ENCODE measurements around the gene ADAM20.
"Not testable (repeated sequence)": the region's sequence is repeated elsewhere in the genome, so short reads cannot be mapped to it uniquely, and the experiment has no call there.

ADAM20 gene

DNA sequence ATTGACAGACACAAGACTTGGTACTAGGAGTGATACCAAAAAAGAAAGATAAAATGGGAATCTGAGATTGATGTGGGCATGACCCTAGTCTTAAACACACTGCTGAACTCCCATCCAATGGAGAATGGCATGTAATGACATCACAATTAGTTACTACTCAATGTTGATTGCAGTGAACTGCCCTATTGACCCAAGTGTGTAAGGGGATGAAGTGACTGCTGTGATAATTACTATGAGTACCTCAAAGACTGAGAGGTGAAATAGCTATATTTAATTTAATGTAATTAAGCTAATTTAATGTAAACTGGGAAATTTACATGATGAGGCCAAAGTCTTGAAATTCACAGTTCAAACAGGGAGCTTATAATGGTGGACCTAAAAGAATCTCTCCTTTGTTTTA lies at the start of gene ADAM20:
ADAM20 (minus strand) TSS at position 101 of the 400 bp plus-strand sequence. CDS start 10,247 bp downstream, outside the sequence.
- in situ Hi-C loops (cut with MboI; ENCODE audit: low sequenced_read_pairs), result no loop called here

DNA sequence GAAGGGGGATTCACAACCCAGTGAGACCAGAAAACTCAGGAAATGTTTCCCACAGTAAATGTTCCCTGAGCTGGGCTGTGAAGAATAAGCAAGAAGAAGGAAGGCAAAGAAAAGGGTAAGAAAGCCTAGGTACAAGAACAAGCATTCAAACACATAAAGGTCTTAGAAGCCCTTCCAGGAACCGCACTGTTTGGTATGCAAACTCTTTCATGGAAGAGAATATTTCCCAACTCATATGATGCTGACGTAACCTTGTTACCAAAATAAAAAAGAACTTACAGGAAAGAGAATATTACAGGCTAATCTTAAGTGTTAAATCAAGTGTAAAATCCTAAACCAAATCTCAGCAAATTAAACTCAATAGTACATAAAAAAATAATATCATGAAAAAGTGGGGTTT lies 42.1 kb upstream of the ADAM20 start:
- in situ Hi-C loops (cut with MboI; ENCODE audit: low sequenced_read_pairs), result no loop called here

DNA sequence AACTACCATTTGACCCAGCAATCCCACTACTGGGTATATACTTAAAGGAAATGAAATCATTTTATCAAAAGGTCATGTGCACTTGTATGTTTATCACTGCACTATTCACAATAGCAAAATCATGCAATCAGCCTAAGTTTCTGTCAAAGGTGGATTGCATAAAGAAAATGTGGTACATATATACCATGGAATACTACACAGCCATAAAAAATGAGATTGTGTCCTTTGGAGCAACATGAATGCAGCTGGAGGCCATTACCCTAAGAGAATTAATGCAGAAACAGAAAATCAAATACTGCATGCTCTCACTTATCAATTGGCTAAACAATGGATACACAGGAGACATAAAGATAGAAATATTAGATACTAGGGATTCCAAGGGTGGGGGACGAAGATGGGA lies 38.2 kb upstream of the ADAM20 start:
- in situ Hi-C loops (cut with MboI; ENCODE audit: low sequenced_read_pairs), result no loop called here

DNA sequence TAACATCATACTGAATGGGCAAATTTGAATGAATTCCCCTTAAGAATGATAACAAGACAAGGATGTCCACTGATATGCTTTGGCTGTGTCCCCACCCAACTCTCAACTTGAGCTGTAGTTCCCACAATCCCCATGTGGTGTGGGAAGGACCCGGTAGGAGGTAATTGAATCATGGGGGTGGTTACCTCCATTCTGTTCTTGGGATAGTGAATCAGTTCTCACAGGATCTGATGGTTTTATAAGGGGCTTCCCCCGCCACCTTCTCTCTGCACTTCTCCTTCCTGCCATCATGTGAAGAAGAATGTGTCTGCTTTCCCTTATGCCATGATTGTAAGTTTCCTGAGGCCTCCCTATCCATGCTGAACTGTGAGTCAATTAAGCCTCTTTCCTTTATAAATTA lies 36.3 kb upstream of the ADAM20 start:
- in situ Hi-C loops (cut with MboI; ENCODE audit: low sequenced_read_pairs), result no loop called here

DNA sequence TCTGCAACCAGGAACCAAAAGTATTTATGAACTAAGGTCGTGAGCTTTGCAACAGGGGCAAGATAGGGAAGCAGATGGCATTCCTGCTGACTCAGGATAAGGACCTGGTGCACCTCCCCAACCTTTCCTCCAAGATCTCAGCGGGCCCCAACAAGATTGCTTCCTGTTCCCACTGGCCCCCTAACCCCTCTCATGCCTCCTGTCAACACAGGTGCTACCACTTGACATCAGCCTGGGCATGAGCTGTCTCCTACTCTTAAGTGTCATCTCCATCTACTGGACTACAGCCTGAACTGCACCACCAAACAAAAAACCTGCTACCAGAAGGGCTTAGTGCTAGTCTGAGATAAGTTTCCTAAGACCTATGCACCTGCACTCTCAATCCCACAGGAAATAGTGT lies 33.0 kb upstream of the ADAM20 start:
- in situ Hi-C loops (cut with MboI; ENCODE audit: low sequenced_read_pairs), result no loop called here

DNA sequence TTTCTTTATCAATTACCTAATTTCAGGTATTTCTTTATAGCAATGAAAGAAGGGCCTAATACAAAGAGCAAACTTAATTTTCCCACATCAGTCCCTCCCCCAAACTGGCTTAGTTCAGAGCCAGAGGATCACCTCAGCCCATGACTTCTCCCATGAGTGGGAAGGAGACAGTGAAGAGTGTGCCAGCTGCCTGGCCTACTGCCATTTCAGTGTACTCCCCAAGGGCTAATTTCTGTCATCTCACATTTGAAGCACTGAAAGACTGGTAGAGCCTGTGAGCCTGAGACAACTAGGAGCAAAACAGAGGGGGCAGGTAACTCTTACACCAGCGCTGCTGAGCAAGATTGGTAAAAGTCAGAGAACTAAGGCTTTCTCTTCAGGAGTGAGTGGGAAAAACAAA lies 29.1 kb upstream of the ADAM20 start:
- in situ Hi-C loops (cut with MboI; ENCODE audit: low sequenced_read_pairs), result no loop called here

DNA sequence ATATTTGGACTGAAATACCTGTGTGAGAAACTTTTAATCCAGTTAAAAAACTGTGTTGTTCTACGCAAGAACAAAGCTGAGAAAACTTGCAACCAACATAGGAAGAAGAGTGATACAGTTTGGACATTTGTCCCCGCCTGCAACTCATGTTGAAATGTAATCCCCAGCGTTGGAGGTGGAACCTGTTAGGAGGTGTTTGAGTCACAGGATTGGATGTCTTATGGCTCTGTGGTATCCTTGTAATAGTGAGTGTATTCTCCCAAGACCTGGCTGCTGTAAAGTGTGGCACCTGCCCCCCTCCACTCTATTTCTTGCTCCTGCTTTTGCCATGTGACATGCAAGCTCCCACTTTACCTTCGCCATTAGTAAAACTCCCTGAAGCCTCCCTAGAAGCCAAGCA lies 28.6 kb upstream of the ADAM20 start:
- in situ Hi-C loops (cut with MboI; ENCODE audit: low sequenced_read_pairs), result no loop called here

DNA sequence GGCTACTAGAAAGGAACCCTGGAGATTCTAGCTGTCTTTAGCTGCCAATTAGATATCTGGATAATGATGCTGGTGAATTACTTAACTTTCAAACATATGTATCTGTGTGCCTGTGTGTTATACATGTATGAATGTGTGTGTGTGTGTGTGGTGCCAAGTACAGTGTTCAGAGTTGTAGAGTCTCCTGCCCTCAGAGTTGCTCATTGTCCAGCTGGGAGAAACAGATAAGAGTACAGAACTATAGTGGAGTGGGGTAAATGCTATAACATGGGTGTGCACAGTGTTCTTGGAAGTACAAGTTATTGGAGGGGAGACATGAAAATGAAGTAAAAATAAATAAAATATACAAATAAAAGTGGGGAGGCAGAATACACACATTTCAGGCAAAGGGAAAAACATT lies 23.6 kb upstream of the ADAM20 start:
- in situ Hi-C loops (cut with MboI; ENCODE audit: low sequenced_read_pairs), result no loop called here

DNA sequence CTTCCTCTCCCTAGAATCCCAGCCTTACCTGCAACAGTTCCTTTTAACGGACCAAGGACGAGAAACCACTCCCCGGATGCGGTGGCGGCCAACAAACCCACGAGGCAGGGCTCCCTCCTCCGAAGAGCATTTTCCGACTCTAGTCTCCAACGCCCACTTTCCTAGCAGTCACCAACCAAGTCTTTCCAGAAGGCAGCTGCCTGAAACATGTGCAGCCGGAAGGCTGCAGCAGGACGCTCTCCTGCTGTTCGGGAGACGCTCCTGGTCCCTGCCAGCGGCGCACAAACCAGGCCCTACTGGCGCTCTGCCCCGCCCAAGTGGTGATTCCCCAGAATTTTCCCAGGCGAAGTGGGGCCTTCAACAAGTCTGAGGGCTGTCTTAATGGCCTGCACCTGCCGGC lies 21.1 kb upstream of the ADAM20 start:
- in situ Hi-C loops (cut with MboI; ENCODE audit: low sequenced_read_pairs), result no loop called here

DNA sequence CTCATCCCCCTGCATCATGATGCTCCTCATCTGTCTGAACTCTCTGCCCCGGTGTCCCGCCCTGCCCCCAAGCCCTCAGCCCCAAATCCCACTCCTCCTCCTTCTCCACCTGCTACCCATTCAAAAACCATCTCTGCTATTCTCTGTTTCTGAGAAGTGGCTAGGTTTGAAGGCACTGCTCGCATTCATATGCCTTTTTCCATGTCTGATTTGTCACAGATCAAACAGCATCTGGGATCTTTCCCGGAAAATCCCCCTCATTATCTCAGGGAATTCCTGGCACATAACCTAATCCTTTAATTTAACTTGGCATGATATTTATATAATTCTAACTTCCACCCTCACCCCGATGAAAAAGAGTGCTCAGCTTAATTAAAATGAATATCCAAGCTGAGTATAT lies 3.3 kb upstream of the ADAM20 start:
- in situ Hi-C loops (cut with MboI; ENCODE audit: low sequenced_read_pairs), result no loop called here

DNA sequence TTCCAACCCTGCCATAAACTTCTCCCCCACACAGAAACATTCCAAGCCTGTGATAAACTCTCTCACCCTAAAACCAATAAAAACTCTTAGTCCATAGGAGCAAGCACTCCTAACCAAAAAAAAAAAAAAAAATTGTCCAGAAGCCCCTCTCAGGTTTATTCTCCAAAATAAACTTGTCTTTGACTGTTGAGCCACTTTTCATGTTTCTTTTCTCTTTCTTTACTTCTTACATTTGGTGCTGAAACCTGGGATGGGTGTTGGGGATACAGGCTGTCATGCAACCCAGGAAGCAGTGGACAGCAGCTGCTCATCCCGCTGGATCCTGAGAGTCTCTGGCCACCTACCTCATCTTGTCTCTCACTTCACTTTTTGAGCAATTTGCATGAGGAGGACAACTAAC lies 2.0 kb upstream of the ADAM20 start:
- in situ Hi-C loops (cut with MboI; ENCODE audit: low sequenced_read_pairs), result no loop called here

DNA sequence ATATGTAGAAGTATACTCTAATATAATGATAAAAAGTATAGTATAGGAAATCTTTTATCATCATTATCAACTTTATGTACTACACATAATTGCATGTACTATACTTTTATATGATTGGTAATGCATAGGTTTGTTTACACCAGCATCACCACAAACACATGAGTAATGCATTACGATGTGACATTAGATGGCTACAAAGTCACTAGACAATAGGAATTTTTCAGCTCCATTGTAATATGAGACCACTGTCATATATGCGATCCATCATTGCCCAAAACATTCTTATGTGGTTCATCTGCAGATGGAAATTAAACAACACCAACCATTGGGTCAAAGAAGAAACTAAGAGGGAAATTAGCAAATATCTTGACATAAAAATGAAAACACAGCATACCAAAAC lies 4.4 kb downstream of the ADAM20 start:
- in situ Hi-C loops (cut with MboI; ENCODE audit: low sequenced_read_pairs), result no loop called here

DNA sequence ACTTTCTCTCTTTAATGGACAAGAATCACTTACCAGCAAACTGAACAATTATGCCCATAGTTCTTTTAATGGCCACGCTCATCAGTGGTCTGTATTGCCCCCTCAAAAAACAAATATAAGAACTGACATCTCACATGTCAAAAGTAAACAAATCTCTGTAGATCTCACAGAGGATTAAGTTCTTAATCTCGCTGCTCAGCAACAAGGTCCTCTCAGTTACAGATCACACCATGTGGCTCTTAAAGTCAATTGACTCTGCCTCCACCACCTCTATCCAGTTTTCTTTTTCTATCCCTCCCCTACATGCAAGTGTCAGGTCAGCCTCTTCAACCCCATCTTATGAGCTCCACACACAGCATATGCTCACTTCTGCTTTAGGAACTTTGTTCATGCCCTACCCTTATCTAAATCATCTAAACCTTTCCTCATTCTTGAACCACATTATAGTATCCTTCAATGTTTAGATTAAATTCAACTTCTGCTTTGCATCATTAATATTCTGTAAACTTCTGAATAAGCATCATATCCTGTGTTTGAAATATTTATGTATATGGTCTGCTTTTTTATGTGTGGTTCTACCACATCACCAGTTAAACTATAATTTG lies 7.2 kb downstream of the ADAM20 start:
- in situ Hi-C loops (cut with MboI; ENCODE audit: low sequenced_read_pairs), result no loop called here

DNA sequence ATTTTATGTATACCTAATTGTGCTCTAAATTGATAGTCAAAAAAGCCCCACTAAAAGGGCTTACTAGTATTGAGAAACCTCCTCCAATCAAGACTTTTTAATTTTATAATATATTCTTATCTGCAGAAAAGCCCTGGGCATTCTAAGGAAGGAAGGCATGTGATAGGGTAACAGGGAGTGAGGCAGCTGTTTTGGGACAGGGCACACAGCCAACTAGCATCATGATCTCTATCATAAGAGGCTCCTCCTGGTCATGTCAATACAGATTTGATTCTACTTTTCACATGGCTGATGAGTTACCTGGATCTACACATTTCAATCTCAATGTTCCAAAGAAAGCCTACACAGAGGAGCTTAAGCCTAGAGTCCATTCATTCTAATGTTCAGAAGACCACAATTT lies 9.1 kb downstream of the ADAM20 start:
- in situ Hi-C loops (cut with MboI; ENCODE audit: low sequenced_read_pairs), result no loop called here

DNA sequence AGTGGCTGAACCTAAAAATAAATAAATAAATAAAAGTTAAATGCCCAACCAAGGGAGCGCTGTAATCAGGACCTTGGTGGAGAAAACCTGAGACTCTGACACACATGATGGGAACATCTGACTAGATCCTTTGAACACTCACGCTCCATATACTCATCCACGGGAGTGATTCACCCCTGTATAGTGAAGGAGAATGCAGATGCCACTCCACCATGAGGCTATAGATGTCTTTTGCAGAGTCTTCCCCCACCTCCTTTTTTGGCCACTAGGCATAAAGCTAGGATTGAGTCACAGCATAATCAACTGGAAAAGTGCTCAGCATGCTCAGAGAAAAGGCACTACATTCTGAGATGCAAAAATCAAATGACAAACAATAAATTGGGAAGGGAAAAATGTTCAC lies 19.0 kb downstream of the ADAM20 start:
- in situ Hi-C loops (cut with MboI; ENCODE audit: low sequenced_read_pairs), result no loop called here

DNA sequence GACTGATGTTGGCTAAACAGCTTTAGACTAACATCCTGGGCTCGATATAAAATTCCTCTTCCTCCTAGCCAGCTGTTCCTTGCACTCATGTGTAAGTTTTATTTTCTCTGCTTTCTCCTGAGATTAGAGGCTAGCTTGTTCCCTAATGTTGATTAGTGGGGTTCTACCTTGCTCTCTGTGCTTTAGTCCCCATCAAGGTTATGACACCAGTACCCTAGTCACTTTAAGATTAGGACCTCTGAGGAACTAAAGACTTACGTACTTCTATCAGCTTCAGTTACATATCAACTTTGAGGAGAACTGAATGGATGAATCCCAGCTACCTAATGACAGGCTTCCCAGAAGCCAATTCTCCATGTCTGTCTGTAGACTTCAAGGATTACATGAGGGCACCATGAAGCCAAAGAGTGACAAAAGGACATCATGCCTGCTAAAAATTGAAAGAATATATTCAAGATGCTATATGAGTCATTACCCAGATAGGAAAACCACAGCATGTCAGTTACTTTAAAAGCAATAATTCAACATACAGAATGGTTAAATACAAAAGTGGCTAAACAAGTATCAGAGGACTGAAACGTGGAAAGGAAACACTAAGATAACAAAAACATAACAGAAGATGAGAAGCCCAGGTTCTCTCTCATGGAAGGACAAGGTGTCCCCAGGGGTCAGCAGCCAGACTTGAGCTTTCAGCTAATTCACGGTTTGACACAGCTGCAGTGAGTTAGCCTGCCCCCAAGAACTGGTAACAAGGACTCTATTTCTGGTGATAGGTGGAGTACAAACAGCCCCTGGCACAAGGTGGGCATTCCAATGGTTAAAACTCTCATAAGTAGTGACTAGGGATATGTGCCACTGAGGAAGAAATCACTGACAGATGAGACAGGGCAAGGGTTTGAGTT lies 20.4 kb downstream of the ADAM20 start:
- in situ Hi-C loops (cut with MboI; ENCODE audit: low sequenced_read_pairs), result no loop called here

DNA sequence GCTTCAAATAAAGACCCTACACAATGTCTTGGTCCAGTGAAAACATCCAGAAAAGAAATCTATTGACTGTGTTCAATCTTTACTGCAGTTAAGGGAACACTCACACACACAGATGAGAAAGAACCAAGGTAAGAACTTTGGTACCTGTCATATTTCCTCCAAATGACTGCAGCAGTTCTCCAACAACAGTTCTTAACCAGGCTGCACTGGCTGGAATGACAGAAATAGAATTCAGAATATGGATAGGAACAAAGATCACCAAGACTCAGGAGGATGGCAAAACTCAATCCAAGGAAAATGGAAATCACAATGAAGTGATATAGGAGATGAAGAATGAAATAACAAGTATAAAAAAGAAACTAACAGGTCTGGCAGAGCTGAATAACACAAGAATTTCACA lies 36.6 kb downstream of the ADAM20 start:
- in situ Hi-C loops (cut with MboI; ENCODE audit: low sequenced_read_pairs), result no loop called here

DNA sequence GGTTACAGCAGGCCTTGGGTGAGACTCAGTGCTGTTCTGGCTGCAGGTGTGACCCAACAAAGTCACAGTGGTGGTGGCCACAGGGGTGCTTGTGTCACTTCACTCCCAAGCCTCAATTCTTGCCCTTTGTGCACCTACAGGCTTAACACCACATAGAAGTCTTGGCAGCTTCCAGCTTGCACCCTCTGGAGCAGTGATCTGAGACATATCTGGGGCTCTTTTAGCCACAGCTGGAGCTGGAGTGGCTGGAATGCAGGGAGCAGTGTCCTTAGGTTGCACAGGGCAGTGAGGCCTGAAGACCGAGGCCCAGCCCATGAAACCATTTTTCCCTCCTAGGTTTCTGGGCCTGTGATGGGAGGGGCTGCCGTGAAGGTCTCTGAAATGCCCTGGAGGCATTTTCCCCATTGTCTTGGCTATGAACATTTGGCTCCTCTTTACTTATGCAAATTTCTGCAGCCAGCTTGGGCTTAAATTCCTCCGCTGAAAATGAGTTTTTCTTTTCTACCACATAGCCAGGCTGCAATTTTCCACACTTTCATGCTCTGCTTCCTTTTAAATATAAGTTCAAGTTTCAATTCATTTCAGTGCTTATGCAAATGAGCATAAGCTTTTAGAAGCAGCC lies 45.1 kb downstream of the ADAM20 start:
- in situ Hi-C loops (cut with MboI; ENCODE audit: low sequenced_read_pairs), result no loop called here

DNA sequence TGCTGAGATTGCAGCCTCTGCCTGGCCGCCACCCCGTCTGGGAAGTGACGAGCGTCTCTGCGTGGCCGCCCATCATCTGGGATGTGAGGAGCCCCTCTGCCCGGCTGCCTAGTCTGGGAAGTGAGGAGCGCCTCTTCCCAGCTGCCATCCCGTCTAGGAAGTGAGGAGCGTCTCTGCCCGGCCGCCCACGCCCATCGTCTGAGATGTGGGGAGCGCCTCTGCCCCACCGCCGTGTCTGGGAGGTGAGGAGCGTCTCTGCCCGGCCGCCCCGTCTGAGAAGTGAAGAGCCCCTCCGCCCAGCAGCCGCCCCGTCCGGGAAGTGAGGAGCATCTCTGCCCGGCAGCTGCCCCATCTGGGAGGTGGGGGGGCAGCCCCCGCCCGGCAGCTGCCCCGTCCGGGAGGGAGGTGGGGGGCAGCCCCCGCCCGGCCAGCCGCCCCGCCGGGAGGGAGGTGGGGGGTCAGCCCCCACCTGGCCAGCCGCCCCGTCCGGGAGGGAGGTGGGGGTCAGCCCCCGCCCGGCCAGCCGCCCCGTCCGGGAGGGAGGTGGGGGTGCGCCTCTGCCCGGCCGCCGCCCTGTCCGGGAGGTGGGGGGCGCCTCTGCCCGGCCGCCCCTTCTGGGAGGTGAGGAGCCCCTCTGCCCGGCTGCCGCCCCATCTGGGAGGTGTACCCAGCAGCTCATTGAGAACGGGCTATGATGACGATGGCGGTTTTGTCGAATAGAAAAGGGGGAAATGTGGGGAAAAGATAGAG lies 57.3 kb downstream of the ADAM20 start:
- in situ Hi-C loops (cut with MboI; ENCODE audit: low sequenced_read_pairs), result not testable (repeated sequence)

DNA sequence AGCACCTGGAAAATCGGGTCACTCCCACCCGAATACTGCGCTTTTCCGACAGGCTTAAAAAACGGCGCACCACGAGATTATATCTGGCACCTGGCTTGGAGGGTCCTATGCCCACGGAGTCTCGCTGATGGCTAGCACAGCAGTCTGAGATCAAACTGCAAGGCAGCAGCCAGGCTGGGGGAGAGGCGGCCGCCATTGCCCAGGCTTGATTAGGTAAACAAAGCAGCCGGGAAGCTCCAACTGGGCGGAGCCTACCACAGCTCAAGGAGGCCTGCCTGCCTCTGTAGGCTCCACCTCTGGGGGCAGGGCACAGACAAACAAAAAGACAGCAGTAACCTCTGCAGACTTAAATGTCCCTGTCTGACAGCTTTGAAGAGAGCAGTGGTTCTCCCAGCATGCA lies 59.3 kb downstream of the ADAM20 start:
- in situ Hi-C loops (cut with MboI; ENCODE audit: low sequenced_read_pairs), result not testable (repeated sequence)

DNA sequence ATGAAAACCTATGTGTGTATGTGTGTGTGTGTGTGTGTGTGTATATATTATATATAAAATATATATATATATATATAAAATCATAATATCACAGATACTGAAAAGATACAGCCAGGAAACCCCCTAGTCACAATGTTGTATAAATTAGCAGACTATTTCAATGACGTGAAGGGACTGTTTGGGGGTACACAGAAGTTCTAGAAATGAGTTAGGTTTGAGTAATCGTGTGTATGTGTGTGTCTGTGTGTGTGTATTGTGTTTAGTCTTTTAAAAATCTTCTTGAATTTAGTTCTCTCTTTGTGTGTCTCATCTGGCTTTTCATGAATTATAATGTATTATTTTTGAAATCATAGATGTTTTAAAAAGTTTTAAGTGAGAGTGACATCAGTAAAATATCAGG lies 61.0 kb downstream of the ADAM20 start:
- in situ Hi-C loops (cut with MboI; ENCODE audit: low sequenced_read_pairs), result no loop called here
